ENCODE data around the gene ZNF691.

- TF ChIP-seq CTCF (IDR thresholded peaks at IDR 0.05) (no peak), POLR2AphosphoS5 (IDR thresholded peaks at IDR 0.05) (no peak), EP300 (IDR thresholded peaks at IDR 0.05) (no peak), POLR2A (IDR thresholded peaks at IDR 0.05) (no peak)
These were observed 3.5 kb downstream of the ZNF691 start for GRCh38 chr1:42849944-42850343.
